GM19395 (cell line): ENCODE measurements around the gene DBF4B.

Experiments used
- ATAC-seq: cut with Tn5 transposase; IDR thresholded peaks from one replicate; pipeline ENCODE4 v1.9.1; 2021; ENCODE audit warnings: mild to moderate bottlenecking, moderate library complexity; ENCODE audit not compliant: unreplicated experiment

DBF4B gene

DNA sequence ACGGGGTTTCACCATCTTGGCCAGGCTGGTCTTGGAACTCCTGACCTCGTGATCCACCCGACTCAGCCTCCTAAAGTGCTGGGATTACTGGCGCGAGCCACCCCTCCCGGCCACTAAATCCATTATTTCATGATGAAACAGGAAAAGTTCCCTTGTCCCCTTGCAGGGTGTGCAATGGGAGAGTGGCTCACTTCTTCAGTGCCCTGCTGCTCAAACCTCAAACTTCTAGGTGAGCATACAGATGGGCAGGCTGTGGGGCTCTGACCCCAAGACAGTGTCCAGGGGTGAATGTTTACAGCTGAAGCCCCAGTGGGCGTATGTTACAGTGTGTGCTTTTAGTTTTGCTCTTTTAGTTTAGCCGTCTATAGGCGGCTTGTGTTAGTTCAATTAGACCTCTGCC is 87.0 kb downstream of the DBF4B start:
- ATAC-seq: no peak

DNA sequence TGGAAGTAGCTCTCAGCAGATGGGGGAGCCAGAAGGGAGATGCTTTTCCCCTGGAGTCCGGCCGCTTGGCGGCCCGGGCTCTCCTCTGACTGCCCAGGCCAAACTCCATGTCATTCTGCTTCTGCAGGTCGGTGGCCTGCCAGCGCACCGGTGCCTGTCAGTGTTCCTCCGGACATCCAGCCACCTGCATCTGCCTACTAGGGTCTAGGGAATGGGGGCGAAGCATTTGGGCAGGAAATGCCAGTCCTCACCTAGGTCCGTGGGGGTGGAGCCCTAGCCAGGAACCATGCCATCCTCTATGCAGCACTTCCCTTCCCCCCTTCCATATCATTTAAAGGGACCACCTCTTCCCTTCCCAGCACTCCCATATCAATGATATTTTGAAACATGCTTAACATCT is 87.5 kb downstream of the DBF4B start:
- no peak for ATAC-seq

DNA sequence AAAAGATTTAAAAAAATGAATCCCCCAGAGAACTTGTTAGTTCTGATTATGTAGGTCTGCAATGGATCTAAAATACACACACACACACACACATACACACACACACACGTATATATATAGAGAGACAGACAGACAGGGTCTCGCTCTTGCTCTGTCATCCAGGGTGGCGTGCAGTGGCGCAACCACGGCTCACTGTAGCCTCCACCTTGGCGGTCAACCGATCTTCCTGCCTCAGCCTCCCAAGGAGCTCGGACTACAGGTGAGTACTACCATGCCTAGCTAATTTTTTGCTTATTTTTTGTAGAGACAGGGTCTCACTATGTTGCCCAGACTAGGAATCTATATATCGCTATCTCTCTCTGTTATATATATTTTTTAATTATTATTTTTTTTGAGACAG is 88.3 kb downstream of the DBF4B start:
- ATAC-seq: no peak

DNA sequence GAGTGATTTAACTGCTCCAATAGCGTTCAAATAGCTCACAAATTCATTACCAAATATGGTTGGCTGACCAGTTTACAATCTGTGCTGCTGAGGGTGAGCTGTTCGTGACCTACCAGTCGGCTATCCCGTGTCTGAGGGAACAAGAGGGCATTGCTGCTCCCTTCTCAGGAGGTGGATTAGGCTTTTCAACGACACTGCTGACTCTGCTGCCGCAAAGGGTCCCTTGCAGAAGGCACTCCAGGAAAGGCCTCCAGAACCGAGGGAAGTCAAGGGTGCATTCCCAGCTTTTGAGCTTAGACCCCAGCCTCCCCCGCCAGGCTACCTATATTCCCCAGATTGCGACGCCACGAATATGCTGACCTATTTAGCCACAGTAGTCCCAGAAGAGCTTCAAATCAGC is 89.3 kb downstream of the DBF4B start:
- no peak for ATAC-seq

DNA sequence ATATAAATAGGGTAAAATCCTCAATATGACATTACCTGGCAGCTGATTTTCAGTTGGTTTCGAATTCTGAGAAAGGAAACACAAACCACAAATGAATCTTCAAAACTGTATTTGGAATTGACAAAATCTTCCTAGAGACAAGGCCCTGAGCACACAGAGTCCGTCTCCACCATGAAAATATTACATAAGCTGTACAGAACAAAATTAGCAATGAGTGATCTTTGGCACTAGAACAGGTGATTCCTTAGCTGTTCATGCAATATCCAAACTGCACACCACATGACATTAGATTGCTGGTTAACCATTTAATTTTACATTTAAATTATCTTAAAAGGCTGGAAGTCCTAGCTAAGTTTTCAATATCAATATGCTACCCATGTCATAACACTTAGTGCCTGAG is 89.9 kb downstream of the DBF4B start:
- no peak for ATAC-seq
